GM18951 (cell line): ENCODE results near the gene TRANK1.

Source experiments
- POLR2A ChIP-seq: IDR thresholded peaks from 4 replicates; pipeline ENCODE4 v1.6.1; 2011; ENCODE audit warnings: mild to moderate bottlenecking; ENCODE audit not compliant: insufficient read length, insufficient read depth; ENCODE audit errors: extremely low read depth
- in situ Hi-C: fragments of 300-500 bp; cut with MboI; formaldehyde crosslinking; loops from one replicate; pipeline ENCODE4 v1.12.0; 2022; ENCODE audit warnings: low sequenced_read_pairs, mixed read lengths, inconsistent platforms; ENCODE audit not compliant: unreplicated experiment

Gene TRANK1

GRCh38 chr3:36944641-36945270 lies at the start of gene TRANK1:
TRANK1 (minus strand) TSS chr3:36945054; CDS start chr3:36944809, 245 bp downstream.
- in situ Hi-C loops, result no loop called here
- peak; percentile 27 for TF ChIP-seq POLR2A

GRCh38 chr3:36993326-36994283 lies 48.8 kb upstream of the TRANK1 start, which contains the start of gene MLH1:
MLH1 (plus strand) TSS chr3:36993518; CDS start chr3:36993548, 30 bp downstream.
- TF ChIP-seq POLR2A, result peak; percentile 76
- in situ Hi-C loops, result no loop called here

DNA sequence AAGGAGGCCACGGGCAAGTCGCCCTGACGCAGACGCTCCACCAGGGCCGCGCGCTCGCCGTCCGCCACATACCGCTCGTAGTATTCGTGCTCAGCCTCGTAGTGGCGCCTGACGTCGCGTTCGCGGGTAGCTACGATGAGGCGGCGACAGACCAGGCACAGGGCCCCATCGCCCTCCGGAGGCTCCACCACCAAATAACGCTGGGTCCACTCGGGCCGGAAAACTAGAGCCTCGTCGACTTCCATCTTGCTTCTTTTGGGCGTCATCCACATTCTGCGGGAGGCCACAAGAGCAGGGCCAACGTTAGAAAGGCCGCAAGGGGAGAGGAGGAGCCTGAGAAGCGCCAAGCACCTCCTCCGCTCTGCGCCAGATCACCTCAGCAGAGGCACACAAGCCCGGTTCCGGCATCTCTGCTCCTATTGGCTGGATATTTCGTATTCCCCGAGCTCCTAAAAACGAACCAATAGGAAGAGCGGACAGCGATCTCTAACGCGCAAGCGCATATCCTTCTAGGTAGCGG lies 48.0 kb upstream of the TRANK1 start, which contains the start of gene EPM2AIP1:
TSS of gene EPM2AIP1 (minus strand) at position 326 of the 520 bp plus-strand sequence. CDS start at position 272, 54 bp downstream.
- peak; percentile 94 for TF ChIP-seq POLR2A
- in situ Hi-C loops, result no loop called here

DNA sequence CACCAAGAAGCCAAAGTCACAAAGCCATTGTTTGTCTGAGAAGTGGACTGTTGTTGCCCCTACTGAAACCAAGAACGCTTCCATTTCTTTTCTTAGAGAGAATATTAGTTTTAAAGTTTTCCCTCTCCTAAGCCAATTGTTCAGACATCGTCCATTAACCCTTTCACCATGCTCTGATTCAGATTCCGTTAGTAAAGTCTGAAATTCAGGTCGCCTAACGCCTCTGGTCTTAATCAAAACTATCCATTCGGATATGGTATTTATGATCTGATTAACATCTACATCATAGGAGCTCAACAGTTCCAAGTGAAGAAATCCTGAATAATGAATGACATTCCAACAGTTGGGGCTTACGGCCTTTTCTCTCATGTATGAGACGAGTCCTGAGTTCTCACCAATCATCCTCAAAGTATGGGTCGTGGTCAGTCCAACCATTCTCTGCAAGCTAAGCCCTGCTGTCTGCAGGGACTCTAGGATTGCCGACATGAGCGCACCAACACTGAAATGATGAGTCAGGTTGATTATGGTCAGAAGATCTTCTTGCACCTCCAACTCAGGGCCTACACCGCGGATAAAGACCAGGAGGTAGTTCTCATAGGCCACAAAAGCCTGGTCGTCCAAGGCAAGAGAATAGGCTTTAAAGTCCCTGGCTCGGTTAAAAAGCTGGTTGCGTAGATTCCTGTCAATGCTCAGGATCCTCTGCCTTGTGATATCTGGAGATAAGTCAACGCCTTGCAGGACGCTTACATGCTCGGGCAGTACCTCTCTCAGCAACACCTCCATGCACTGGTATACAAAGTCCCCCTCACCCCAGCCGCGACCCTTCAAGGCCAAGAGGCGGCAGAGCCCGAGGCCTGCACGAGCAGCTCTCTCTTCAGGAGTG lies 47.3 kb upstream of the TRANK1 start:
- TF ChIP-seq POLR2A, result no peak
- in situ Hi-C loops, result no loop called here

- in situ Hi-C loops, result no loop called here
- TF ChIP-seq POLR2A, result no peak
These were observed 46.3 kb upstream of the TRANK1 start for GRCh38 chr3:36991147-36991546.

GRCh38 chr3:36989568-36989967 lies 44.7 kb upstream of the TRANK1 start:
- no peak for TF ChIP-seq POLR2A
- in situ Hi-C loops, result no loop called here

- in situ Hi-C loops, result no loop called here
- no peak for TF ChIP-seq POLR2A
These were observed 44.2 kb upstream of the TRANK1 start for GRCh38 chr3:36989005-36989404.

DNA sequence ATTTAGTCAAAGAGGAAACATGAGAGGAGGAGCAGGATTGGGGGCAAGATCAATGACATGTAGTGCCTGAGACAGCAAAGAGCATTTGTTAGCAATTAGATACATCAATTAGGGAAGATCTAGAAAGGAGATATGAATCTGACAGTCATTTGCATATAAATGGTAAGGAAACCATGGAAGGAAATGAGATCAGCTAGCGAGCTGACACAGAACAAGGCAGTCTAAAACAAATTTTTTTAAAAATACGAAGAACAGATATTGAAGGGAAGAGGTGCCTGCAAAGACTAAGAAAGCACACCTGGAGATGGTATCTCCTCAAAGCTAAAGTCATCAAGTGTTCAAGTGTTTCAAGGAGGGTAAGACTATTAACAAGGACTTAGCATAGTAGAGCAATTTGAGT lies 43.5 kb upstream of the TRANK1 start:
- in situ Hi-C loops, result no loop called here
- no peak for TF ChIP-seq POLR2A

GRCh38 chr3:36981006-36981405 lies 36.2 kb upstream of the TRANK1 start:
- in situ Hi-C loops, result no loop called here
- TF ChIP-seq POLR2A, result no peak

GRCh38 chr3:36973139-36973538 lies 28.3 kb upstream of the TRANK1 start:
- no peak for TF ChIP-seq POLR2A

GRCh38 chr3:36972163-36972562 lies 27.3 kb upstream of the TRANK1 start:
- in situ Hi-C loops, result no loop called here
- TF ChIP-seq POLR2A, result no peak

More at GRCh38 chr3:36973139-36973538, 28.3 kb upstream of the TRANK1 start:
- in situ Hi-C loops, result no loop called here
